Epithelial cell of proximal tubule (primary cell): ENCODE data around the gene SLC48A1. TPM values are rescaled to one million over a fixed set of nuclear protein-coding genes. Genes with fewer than 3 reads are reported as not detected.

Experiments
- DNase-seq: peaks from one replicate; pipeline ENCODE4 v3.0.0-alpha.2; 2011; ENCODE audit warnings: low read depth
- H3K4me3 ChIP-seq: 2 replicates; pipeline ENCODE4 v1.5.1; 2011; ENCODE audit warnings: low read depth, mild to moderate bottlenecking, low read length
- CTCF ChIP-seq: conservative IDR thresholded peaks from 2 replicates; pipeline ENCODE4 v1.5.1; 2012; ENCODE audit warnings: low read depth, mild to moderate bottlenecking, low read length
- total RNA-seq: library from RNA; depleted of rRNA; stranded (reverse); fragments of >200 nt; gene quantifications from 2 replicates; pipeline ENCODE4 v1.2.3, GENCODE V29; 2015

SLC48A1 gene
- total RNA-seq, 1 donor from 2014 or later = 51.8 TPM

- no peak for DNase-seq
- no peak for TF ChIP-seq CTCF
- peak overlapping the region; percentile 83 for H3K4me3 ChIP-seq
These were observed 43.6 kb downstream of the SLC48A1 start for GRCh38 chr12:47816403-47817271.

- peak overlapping the region; percentile 83 for H3K4me3 ChIP-seq
- no peak for DNase-seq
- TF ChIP-seq CTCF = peak; percentile 43
These were observed 44.4 kb downstream of the SLC48A1 start for GRCh38 chr12:47817272-47818006.

GRCh38 chr12:47818007-47818376, 45.0 kb downstream of the SLC48A1 start:
- peak overlapping the region; percentile 83 for H3K4me3 ChIP-seq
- DNase-seq = no peak
- peak; percentile 26 for TF ChIP-seq CTCF

- H3K4me3 ChIP-seq = peak overlapping the region; percentile 83
- TF ChIP-seq CTCF = no peak
- no peak for DNase-seq
These were observed 45.6 kb downstream of the SLC48A1 start for GRCh38 chr12:47818467-47819137.

GRCh38 chr12:47819138-47819895, 46.3 kb downstream of the SLC48A1 start:
- no peak for DNase-seq
- peak overlapping the region; percentile 83 for H3K4me3 ChIP-seq
- TF ChIP-seq CTCF = peak; percentile 29

GRCh38 chr12:47819896-47820630, 47.0 kb downstream of the SLC48A1 start, which contains the start of gene HDAC7:
Gene HDAC7, minus strand, starts transcription at chr12:47819903. Its CDS starts 118 bp downstream, at chr12:47819785.
- TF ChIP-seq CTCF = no peak
- peak within 1 kb of the TSS; percentile 83 for H3K4me3 ChIP-seq
- DNase-seq = no peak
